Left ventricle myocardium superior (tissue), 1 donor: ENCODE results near the gene DDX31. TPM values are rescaled to one million over a fixed set of nuclear protein-coding genes. Genes with fewer than 3 reads are reported as not detected.
A peak's percentile ranks its signal among the peaks of the same experiment; 100 is the strongest.
"Not testable (repeated sequence)": the region's sequence is repeated elsewhere in the genome, so short reads cannot be mapped to it uniquely, and the experiment has no call there.

Experiments
- ATAC-seq: fragments of 200-7000 bp; cut with Tn5 transposase; one replicate; pipeline ENCODE4 v1.9.1; 2020; ENCODE audit warnings: mild to moderate bottlenecking, moderate library complexity
- DNase-seq: peaks from one replicate; pipeline ENCODE4 v3.0.0-alpha.2; 2020
- intact Hi-C: fragments of 100-400 bp; cut with micrococcal nuclease; formaldehyde crosslinking; loops from one replicate; pipeline ENCODE4 v1.11.0; 2022
- long read RNA-seq: library from polyadenylated mRNA; unstranded; transcript quantifications from one replicate; pipeline ENCODE4 v2.0.0, GENCODE V29; 2021
- total RNA-seq: library from RNA; stranded (reverse); fragmentation: NEBNext Ultra II Directional; extraction: Animal tissue kit (Norgen Biotek cat#: 25700); gene quantifications from one replicate; pipeline ENCODE4 v1.2.1, GENCODE V29; 2021
- donor health status: DM: no; HTN: yes; CAD: no; lungs with severe emphysema.

The DDX31 gene
- 5.8 TPM for total RNA-seq
- long read RNA-seq, full-length matches to known transcripts = 6 of 11 reads
- long read RNA-seq, partial matches to known transcripts = 2 of 11 reads
- long read RNA-seq, other reads (novel, unspliced or antisense) = 3 of 11 reads

- DNase-seq (peak; percentile 94), ATAC-seq (peak; percentile 98)
- intact Hi-C loops = no loop called here
These were observed at the start of gene DDX31 for GRCh38 chr9:132669698-132670456. Gene DDX31 (minus strand): TSS chr9:132669983. CDS start chr9:132669934, 49 bp downstream.

- DNase-seq, intact Hi-C loops, ATAC-seq: not testable (repeated sequence)
These were observed 48.7 kb upstream of the DDX31 start for GRCh38 chr9:132718381-132718928.

- intact Hi-C loops = no loop called here
- ATAC-seq (no peak), DNase-seq (no peak)
These were observed 47.7 kb upstream of the DDX31 start for GRCh38 chr9:132717326-132717945.

- no peak for ATAC-seq
- intact Hi-C loops = no loop called here
- no peak for DNase-seq
These were observed 46.2 kb upstream of the DDX31 start for GRCh38 chr9:132716007-132716406.

- no peak for ATAC-seq
- intact Hi-C loops = no loop called here
- DNase-seq = no peak
These were observed 43.0 kb upstream of the DDX31 start for GRCh38 chr9:132712753-132713152.

- ATAC-seq (no peak), DNase-seq (no peak)
- intact Hi-C loops = no loop called here
These were observed 42.1 kb upstream of the DDX31 start for GRCh38 chr9:132711846-132712245.

- ATAC-seq, intact Hi-C loops, DNase-seq: not testable (repeated sequence)
These were observed 41.4 kb upstream of the DDX31 start for GRCh38 chr9:132711152-132711551.

- ATAC-seq = no peak
- intact Hi-C loops = no loop called here
- DNase-seq = no peak
These were observed 40.5 kb upstream of the DDX31 start for GRCh38 chr9:132710333-132710732.

GRCh38 chr9:132708769-132709430 is 39.1 kb upstream of the DDX31 start:
- DNase-seq = no peak
- no peak for ATAC-seq
- intact Hi-C loops = no loop called here

- no peak for DNase-seq
These were observed 38.5 kb upstream of the DDX31 start for GRCh38 chr9:132708239-132708638.

GRCh38 chr9:132703336-132703735 is 33.6 kb upstream of the DDX31 start:
- DNase-seq = no peak
- intact Hi-C loops = no loop called here
- no peak for ATAC-seq

More at GRCh38 chr9:132708239-132708638, 38.5 kb upstream of the DDX31 start:
- intact Hi-C loops = no loop called here
- no peak for ATAC-seq

GRCh38 chr9:132702254-132702653 is 32.5 kb upstream of the DDX31 start:
- intact Hi-C loops = no loop called here
- no peak for ATAC-seq
- DNase-seq = no peak

- ATAC-seq = no peak
These were observed 30.2 kb upstream of the DDX31 start for GRCh38 chr9:132699956-132700355.

GRCh38 chr9:132698989-132699388 is 29.2 kb upstream of the DDX31 start:
- ATAC-seq = no peak
- intact Hi-C loops = no loop called here

More at GRCh38 chr9:132699956-132700355, 30.2 kb upstream of the DDX31 start:
- intact Hi-C loops = no loop called here
- no peak for DNase-seq

GRCh38 chr9:132697230-132697629 is 27.4 kb upstream of the DDX31 start:
- ATAC-seq (no peak), DNase-seq (no peak)
- intact Hi-C loops = no loop called here

More at GRCh38 chr9:132698989-132699388, 29.2 kb upstream of the DDX31 start:
- DNase-seq = no peak

- ATAC-seq (no peak), DNase-seq (no peak)
- intact Hi-C loops = no loop called here
These were observed 24.4 kb upstream of the DDX31 start for GRCh38 chr9:132694144-132694543.

GRCh38 chr9:132690696-132691095 is 20.9 kb upstream of the DDX31 start:
- intact Hi-C loops = no loop called here
- DNase-seq (no peak), ATAC-seq (no peak)

GRCh38 chr9:132683873-132684272 is 14.1 kb upstream of the DDX31 start:
- ATAC-seq (peak; percentile 84), DNase-seq (no peak)
- intact Hi-C loops = no loop called here

GRCh38 chr9:132681561-132681960 is 11.8 kb upstream of the DDX31 start:
- ATAC-seq (no peak), DNase-seq (no peak)
- intact Hi-C loops = no loop called here
